GM21737 (cell line): ENCODE results near the gene RCAN2.

Experiments used
- ATAC-seq: cut with Tn5 transposase; IDR thresholded peaks from one replicate; pipeline ENCODE4 v1.9.1; 2021; ENCODE audit warnings: mild to moderate bottlenecking, moderate library complexity; ENCODE audit not compliant: unreplicated experiment

RCAN2 gene

GRCh38 chr6:46491201-46491627 lies at the start of gene RCAN2:
RCAN2 (minus strand) TSS chr6:46491449.
- no peak for ATAC-seq

- ATAC-seq, result no peak
Observed at GRCh38 chr6:46539866-46540265, 48.6 kb upstream of the RCAN2 start.

GRCh38 chr6:46538800-46539480 lies 47.7 kb upstream of the RCAN2 start:
- ATAC-seq, result no peak

- ATAC-seq, result no peak
Observed at GRCh38 chr6:46530896-46531295, 39.6 kb upstream of the RCAN2 start.

GRCh38 chr6:46528961-46529750 lies 37.9 kb upstream of the RCAN2 start:
- no peak for ATAC-seq

- no peak for ATAC-seq
Observed at GRCh38 chr6:46526607-46527006, 35.4 kb upstream of the RCAN2 start.

GRCh38 chr6:46525583-46525982 lies 34.3 kb upstream of the RCAN2 start:
- ATAC-seq, result no peak

- no peak for ATAC-seq
Observed at GRCh38 chr6:46521464-46521971, 30.3 kb upstream of the RCAN2 start.

- ATAC-seq, result no peak
Observed at GRCh38 chr6:46517202-46517601, 26.0 kb upstream of the RCAN2 start.

- no peak for ATAC-seq
Observed at GRCh38 chr6:46513533-46513932, 22.3 kb upstream of the RCAN2 start.

GRCh38 chr6:46511320-46511719 lies 20.1 kb upstream of the RCAN2 start:
- no peak for ATAC-seq

GRCh38 chr6:46510651-46511050 lies 19.4 kb upstream of the RCAN2 start:
- no peak for ATAC-seq

- no peak for ATAC-seq
Observed at GRCh38 chr6:46509981-46510510, 18.8 kb upstream of the RCAN2 start.

GRCh38 chr6:46509063-46509462 lies 17.8 kb upstream of the RCAN2 start:
- no peak for ATAC-seq

- ATAC-seq, result no peak
Observed at GRCh38 chr6:46507426-46507825, 16.2 kb upstream of the RCAN2 start.

GRCh38 chr6:46505693-46506512 lies 14.7 kb upstream of the RCAN2 start:
- ATAC-seq, result no peak

- no peak for ATAC-seq
Observed at GRCh38 chr6:46504242-46504641, 13.0 kb upstream of the RCAN2 start.

- ATAC-seq, result no peak
Observed at GRCh38 chr6:46502486-46503119, 11.4 kb upstream of the RCAN2 start.

- no peak for ATAC-seq
Observed at GRCh38 chr6:46501136-46502089, 10.2 kb upstream of the RCAN2 start.
